Stimulated activated CD4-positive, alpha-beta T cell treated with anti-CD3 and anti-CD28 coated beads, Interleukin-12 subunit alpha, Interleukin-12 subunit beta, amount 100 ng/mL, for 48 hours (primary cell): ENCODE measurements around the gene TFB2M.
"Not testable (repeated sequence)": the region's sequence is repeated elsewhere in the genome, so short reads cannot be mapped to it uniquely, and the experiment has no call there.

Source experiments
- DNase-seq, 3 donors: peaks; one replicate each; pipeline ENCODE4 v3.0.0-alpha.2; 2020; ENCODE audit warnings: low read depth in 2 of 3, low spot score in 1 of 3

The TFB2M gene

DNA sequence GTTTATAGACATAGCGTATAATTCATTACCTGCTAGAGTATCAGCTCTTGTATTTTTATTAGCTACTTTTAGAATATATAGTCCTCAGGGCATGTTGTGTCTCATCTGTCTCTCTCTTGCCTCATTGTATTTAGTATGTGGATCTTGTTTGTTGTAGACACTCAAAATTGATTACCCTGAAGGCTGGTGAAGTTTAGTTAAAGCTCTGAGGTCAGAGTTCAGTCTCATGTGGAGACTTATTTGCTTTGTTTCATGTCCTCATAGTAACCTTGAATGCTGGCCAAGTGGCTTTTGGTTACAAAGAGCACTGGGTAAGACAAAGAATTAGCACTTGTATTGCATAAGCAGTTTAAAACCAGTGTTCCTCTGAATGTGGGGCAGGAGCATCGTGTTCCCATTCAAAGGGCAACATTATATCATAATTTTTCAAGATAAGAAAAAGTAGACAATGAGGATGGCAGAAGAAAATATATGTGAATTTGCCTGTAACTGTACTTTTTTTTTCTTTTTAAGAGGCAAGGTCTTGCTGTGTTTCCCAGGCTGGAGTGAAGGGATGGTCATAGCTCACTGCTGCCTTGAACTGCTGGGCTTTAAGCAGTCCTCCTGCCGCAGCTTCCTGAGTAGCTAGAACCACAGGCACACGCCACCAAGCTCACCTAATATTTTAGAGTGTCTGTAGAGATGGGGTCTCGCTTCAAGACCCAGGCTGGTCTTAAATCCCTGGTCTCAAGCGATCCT is 17.6 kb upstream of the TFB2M start:
- no peak for DNase-seq

- DNase-seq: no peak
Observed at GRCh38 chr1:246583056-246583440, 17.0 kb upstream of the TFB2M start.

DNA sequence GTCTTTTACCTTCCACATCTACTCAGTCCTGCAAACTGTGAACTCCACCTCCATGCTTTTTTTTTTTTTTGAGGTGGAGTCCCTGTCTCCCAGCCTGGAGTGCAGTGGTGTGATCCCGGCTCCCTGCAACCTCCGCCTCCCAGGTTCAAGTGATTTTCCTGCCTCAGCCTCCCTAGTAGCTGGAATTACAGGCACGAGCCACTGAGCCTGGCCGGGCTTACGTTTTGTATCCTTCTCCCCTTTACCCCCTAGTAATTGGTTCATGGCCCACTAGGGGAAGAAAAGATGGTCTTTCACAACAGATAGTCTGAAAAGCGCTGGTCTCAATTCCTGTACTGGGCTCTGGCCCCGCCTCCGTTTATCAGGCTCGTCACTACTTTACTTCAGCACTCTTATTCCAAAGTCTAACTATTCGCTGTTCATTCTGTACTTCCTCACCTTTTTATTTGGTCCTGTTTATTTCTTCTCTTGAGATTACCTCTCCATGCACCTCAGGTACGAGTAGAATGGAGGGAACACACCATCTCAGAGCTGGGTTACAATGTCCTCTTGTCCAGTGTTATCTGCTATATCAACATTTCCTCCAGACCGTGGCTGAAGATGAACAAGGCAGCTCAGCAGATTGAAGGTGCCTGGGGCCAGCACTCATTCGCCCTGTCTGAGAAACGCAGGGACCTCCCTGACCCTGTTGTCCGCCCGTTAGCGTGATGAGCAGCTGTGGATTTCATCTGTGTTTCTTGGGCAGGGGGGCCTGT is 16.4 kb upstream of the TFB2M start:
- no peak for DNase-seq

DNA sequence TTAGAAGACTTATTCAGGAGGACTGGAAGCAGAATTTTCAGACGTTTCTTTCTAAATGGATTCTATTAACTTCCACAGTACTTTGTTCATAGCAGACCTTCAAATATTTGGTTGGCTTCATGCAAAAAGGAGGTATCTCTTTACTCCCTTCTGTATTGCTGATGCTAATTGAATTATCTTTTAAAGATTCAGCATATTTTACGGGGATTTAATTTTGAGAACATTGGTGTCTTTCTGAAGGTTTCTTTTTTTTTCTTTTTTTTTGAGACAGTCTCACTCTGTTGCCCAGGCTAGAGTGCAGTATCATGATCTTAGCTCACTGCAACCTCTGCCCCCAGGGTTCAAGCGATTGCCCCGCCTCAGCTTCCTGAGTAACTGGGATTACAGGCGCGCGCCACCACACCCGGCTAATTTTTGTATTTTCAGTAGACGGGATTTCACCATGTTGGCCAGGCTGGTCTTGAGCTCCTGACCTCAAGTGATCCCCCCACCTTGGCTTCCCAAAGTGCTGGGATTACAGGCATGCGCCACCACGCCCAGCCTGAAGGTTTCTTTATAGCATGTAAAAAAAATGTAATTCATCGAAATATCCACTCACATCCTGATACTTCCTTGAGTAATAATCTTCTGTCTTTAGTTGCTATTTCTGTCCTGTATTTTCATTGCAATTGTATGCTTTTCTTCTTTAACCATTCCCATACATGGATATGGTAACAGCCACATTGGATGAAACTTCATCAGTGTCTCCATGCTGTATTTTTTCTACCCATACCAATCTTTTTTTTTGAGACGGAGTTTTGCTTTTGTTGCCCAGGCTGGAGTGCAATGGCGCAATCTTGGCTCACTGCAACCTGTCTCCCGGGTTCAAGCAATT is 14.7 kb upstream of the TFB2M start:
- no peak for DNase-seq

DNA sequence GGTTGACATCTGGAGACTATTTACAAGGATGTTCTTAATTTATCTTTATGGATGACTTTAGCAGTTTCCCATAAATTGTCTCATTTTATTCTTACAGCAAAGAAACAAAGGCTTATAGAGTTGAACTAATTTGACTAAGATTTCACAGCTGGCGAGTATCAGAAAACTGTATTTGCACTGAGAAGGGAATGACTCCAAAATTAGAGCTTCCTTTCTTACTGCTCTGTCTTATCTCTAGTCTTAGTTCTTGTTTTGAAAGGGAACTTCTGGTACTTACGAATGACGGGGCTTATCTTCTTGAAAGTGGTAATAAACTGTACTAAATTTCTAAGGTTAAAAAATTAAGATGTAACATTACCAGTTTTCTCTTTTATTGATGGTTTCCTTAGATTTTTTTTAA is 13.8 kb upstream of the TFB2M start:
- DNase-seq: no peak

DNA sequence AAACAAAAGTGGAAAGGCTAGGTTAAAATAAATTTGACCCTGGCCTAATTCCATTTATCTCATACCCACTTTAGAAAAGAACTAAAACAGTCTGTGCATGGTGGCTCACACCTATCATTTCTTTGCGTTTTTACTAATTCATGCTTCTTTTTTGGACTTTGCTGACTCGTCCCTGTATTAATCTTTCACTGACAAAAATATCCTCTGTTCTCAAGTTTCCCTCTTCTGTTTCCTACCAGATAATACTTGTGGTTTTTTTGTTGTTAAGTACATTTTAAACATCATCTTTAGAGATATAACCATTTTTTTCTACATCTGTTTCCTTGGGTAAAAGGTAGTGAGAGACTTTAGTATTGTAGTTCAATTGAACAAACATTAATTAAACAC is 11.7 kb upstream of the TFB2M start:
- no peak for DNase-seq

GRCh38 chr1:246577082-246577719 is 11.1 kb upstream of the TFB2M start:
- DNase-seq: no peak

DNA sequence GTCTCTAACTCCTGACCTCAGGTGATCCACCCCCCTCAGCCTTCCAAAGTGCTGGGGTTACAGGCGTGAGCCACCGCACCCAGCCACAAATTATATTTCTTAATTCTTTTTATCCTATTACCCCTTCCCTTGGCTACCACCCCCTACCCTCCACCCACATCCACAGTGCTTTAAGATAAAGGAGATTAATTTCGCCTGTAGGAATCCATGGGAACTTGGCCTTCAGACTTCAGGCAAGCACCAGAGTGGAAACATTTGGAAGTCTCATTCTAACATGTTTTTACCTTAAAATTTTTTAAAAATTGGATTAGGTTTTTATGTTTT is 10.6 kb upstream of the TFB2M start:
- no peak for DNase-seq

- no peak for DNase-seq
Observed at GRCh38 chr1:246573491-246573890, 7.4 kb upstream of the TFB2M start.

GRCh38 chr1:246572785-246573184 is 6.7 kb upstream of the TFB2M start:
- DNase-seq: no peak

- no peak for DNase-seq
Observed at GRCh38 chr1:246571953-246572352, 5.9 kb upstream of the TFB2M start.

GRCh38 chr1:246571309-246571708 is 5.2 kb upstream of the TFB2M start:
- DNase-seq: not testable (repeated sequence)

DNA sequence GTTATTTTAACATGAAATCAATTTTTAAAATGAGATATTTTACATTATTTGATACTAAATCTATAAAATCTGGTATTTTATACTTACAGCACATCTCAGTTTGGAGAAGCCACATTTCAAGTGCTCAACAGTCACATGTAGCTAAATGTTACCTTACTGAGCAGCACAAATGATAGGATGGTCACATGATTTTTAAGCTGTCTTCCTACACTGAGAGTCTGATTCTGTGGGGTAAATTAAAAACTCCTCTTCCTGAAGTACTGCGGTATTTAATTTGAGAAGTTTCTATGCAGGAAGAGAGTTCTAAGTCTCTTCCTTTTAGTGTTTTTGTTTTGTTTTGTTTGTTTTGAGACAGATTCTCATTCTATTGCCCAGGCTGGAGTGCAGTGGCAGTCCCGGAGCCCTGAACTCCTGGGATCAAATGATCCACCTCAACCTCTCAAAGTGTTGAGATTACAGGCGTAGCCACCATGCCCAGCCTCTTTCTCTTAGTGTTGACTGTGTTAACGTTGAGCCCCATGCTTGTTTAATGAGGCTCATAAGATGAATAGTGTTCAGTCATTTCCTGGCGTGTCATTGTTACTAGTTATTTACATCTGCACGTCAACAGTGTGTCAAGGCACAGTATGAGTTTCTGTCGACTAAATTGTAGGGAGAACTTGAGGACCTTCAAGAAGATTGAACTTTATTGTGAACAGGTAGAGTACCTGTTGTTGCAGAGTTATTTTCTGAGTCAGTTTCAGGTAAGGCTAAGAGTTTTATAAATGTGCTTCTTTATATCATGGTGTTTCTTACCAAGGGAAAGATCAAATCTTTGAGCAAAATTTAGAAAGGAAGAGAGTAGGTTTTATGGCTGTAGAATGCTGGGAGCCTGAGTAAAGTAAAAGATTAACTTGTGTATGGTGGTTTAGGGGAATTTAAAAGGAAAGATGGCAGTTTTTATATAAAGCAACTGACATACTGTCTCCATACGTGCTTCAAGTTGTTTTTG is 3.5 kb upstream of the TFB2M start:
- DNase-seq: peak in 1 of 3 donors; percentile 36

DNA sequence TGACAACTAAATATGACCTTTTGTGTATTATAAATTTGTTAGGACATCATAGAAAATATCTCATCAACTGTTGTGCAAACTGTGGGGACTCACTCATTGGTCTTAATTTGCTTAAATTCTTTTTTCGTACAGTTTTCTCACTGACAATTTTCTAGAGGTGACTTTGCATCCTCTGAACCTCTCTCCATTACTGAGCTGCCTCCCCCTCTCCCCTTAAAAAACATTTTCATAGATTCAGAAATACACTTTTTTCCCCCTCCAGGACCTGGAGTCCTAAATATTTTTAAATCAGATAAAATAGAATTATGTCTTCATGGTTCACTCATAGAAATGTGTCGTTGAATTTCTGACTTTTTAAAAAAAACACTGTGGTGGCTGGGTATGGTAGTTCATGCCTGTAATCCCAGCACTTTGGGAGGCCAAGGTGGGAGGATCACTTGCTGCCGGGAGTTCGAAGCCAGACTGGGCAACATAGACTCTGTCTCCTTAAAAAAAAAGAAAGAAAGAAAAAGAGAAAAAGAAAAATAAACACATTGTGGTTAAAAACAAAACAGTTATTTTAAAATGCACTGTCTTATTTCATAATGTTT is 1.7 kb upstream of the TFB2M start:
- no peak for DNase-seq

DNA sequence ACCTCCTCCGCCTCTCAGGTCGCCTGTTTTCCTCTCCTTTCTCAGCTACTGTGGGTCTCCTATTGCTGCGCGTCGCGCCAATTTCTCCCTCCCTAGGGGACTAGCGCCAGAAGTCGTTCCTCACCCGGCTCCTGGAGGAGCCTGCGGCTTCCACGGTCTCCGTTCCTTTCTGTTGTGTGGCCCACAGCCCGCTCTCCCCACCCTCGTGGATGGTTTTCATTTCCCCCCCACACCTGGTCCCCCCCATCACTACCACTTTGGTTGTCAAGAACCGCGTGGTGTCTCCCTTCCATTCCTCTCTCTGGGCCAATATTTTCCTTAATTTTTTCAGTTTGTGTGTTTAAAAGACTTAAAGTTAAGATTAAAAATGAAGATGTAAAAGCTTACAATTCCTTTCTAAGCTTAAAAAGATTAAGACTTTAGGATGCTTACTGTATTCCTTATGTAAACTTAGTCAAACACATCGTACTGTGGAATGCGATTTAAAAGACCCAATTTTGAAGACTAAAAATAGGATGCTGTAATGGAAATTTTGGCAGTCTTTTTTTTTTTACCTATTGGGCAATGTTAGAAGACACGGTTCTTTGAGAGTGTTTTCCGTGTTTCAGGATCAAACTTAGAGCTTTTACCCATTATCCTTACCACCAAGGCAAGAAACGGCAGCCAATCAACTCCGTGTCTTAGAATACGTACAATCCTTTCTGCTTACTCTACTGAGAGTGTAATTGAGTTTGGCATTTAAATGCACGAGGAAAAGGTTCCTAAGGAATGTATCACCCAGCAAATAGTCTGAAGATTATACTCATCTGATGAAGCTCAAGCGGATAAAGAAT is 968 bp upstream of the TFB2M start:
- no peak for DNase-seq

GRCh38 chr1:246565751-246566127 is 322 bp downstream of the TFB2M start:
- DNase-seq: no peak

GRCh38 chr1:246564839-246565750 is 966 bp downstream of the TFB2M start:
- no peak for DNase-seq

DNA sequence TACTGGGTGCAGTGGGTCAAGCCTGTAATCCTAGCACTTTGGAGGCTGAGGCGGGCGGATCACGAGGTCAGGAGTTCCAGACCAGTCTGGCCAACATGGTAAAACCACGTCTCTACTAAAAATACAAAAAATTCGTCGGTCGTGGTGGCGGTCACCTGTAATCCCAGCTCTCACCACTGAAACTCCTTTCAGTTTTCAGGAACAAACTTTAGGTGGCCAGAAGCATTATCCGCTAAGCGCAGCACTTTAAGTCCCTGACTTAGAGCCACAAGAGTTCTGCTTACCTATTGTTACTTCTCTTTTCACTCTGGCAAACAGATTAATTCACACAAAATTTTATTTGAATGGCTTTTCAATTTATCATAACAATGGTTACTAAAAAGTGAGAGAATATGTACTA is 5.2 kb downstream of the TFB2M start:
- not testable (repeated sequence) for DNase-seq
